OCI-M1 (cell line): ENCODE data around the gene EIF4G3.
A peak's percentile ranks its signal among the peaks of the same experiment; 100 is the strongest.
"Not testable (repeated sequence)": the region's sequence is repeated elsewhere in the genome, so short reads cannot be mapped to it uniquely, and the experiment has no call there.

Experiments used
- DNase-seq: peaks from one replicate; lab custom pipeline; 2025; lab: John Stamatoyannopoulos, UW

The EIF4G3 gene

DNA sequence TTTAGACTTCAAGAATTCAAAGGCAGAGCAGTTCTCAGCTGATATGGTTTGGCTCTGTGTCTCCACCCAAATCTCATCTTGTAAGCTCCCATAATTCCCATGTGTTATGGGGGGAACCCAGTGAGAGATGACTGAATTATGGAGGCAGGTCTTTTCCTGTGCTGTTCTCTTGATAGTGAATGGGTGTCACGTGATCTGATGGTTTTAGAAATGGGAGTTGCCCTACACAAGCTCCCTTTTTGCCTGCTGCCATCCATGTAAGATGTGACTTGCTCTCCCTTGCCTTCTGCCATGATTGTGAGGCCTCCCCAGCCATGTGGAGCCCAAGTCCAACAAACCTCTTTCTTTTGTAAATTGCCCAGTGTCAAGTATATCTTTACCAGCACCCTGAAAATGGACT is 146.5 kb downstream of the EIF4G3 start:
- DNase-seq = no peak

DNA sequence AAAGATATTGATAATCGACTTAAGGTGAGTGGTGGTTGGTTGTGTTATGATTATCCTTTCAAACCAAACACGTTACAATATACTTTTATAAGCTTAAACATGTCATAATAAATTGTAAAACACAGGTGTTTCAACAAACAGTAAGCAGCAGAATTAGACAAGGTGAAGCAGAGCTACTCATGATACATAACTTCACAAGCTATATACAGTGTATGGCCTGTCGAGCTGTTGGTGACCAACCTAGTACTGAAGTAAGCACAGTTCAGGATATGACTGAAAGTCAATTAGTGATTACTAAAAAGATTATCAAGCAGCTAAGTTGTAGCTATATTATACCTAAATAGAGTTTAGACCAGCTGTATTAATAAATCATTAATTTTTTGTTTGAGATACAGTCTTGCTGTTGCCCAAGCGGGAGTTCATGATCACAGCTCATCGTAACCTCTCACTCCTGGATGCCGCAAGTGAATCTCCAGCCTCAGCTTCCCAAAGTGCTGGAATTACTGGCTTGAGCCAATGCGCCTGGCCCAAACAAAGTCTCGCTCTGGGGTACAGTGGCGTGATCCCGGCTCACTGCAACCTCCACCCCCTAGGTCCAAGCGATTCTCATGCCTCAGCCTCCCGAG is 148.1 kb downstream of the EIF4G3 start:
- no peak for DNase-seq

DNA sequence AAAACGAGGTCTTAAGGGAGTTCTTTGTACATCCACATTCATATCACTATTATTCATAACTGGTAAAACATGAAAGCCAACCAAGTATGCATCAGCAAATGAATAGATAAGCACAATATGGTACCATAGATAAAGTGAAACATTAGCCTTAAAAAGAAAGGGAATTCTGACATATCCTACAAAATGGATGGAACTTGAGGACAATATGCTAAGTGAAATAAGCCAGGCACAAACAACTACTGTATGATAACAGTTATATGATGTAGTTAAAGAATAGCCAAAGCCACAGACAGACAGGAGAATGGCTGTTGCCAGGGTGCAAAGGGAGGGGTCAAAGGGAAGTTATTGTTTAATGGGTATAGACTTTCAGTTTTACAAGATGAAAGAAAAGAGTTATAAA is 148.9 kb downstream of the EIF4G3 start:
- peak; percentile 55 for DNase-seq

DNA sequence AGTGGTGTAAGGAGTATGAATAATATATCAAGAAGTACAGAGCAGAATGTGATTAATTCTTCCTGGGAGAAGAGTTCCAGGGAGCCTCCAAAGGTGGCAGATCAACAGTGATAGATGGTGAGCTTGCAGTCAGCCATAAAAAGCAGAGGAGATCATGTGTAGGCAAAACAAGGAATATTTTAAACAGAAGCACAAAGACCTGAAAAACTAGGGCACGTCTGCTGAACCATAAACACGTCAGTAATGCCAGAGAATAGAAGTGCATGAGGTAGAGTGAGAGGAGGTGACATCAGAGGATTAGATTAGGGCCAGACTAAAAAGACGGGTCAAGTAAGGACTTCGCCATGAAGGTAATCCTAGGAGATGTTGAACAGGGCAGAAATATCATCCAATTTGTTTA is 151.8 kb downstream of the EIF4G3 start:
- DNase-seq = no peak

DNA sequence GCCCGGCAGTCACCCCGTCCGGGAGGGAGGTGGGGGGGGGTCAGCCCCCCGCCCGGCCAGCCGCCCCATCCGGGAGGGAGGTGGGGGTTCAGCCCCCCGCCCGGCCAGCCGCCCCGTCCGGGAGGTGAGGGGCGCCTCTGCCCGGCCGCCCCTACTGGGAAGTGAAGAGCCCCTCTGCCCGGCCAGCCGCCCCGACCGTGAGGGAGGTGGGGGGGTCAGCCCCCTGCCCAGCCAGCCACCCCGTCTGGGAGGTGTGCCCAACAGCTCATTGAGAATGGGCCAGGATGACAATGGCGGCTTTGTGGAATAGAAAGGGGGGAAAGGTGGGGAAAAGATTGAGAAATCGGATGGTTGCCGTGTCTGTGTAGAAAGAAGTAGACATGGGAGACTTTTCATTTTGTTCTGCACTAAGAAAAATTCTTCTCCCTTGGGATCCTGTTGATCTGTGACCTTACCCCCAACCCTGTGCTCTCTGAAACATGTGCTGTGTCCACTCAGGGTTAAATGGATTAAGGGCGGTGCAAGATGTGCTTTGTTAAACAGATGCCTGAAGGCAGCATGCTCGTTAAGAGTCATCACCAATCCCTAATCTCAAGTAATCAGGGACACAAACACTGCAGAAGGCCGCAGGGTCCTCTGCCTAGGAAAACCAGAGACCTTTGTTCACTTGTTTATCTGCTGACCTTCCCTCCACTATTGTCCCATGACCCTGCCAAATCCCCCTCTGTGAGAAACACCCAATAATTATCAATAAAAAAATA is 152.4 kb downstream of the EIF4G3 start:
- DNase-seq = not testable (repeated sequence)

DNA sequence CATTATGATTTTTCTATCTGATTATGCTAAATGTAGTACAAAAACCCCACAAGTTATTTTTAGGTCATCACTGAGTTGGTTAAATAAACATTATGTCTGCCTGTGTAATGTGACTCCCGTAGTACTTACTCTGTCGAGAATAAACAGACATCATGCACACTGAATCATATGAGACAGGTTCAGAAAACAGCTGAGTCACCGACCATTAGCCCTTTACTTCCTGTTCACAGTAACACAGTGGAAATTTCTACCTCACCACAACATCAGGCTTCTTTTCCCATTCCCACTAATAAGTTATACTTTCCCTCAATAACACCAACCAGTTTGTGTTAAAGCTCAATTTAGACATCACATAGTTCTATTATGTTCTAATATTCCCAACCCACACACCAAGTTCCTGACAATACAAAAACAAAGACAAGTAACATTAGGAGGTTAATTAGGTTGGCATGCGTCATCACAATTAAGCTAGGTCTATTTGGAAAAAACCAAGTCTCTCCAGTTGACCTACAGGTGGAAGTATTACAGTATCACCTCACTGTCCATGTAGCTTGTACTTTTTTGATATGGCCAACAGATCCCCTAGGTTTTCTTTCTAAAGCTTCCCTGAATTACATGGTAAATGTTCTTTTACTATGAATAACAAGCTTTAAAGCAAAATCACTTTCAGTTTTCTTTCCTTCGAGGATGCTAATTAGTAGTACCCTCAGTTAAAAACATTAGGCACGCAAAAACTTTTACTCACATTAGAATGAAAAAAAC is 154.2 kb downstream of the EIF4G3 start:
- DNase-seq = peak; percentile 94

DNA sequence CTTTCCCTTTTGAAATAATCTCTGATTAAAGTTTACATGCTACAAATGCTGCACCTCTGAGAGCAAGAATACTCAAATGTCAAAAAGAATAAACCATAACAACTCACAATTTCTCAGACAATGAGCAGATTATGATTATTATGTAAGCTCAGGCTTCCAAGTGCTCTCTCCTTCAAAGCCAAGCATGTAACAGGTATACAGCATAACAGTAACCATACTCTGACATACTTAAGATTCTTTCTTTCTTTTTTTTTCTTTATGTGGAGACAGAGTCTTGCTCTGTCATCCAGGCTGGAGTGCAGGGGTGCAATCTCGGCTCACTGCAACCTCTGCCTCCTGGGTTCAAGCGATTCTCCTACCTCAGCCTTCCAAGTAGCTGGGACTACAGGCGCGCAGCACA is 155.4 kb downstream of the EIF4G3 start:
- DNase-seq = no peak

DNA sequence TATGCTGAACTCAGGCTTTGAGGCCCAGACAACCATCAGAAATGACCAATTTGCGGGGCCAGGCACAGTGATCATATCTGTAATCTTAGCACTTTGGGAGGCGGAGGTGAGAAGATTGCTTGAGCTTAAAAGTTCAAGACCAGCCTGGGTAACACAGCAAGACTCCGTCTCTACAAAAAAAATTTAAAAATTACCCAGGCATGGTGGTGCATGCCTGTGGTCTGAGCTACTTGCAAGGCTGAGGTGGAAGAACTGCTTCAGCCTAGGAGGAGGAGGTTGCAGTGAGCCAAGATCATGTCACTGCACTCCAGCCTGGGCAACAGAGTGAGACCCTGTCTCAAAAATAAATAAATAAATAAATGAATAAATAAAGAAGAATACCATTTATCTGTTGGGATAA is 156.5 kb downstream of the EIF4G3 start:
- no peak for DNase-seq

DNA sequence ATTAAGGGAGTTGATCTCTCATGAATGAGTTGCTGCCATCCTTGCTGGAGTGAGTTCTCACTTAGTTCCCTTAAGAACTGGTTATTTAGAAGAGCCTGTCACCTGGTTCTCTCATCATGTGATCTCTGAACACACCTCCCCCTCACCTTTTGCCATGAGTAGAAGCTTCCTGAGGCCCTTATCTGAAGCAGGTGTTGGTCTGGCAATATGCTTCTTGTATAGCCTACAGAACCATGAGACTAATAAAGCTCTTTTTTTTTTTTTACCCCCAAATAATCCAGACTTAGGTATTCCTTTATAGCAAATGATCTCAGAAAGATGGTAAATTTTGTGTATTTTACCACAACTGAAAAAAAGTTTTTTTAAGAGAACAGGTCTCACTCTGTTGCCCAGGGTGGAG is 158.0 kb downstream of the EIF4G3 start:
- no peak for DNase-seq

DNA sequence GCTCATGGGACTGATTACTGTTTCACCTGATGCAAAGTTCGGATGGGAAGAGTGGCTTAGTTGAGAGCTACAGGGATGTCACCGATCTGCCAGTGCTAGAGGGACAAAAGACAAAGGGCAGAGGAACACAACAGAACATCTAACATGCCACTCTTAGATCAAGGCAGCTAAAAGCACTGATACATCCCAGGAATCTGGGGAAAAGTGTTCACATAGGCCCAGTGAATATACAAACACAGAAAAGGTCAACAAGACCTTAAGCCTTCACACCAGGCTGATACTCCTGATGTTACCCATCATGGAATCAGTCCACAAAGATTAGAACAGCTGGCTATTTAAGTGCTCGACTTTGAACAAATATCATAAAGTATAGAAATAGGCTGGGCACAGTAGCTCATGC is 163.2 kb downstream of the EIF4G3 start:
- DNase-seq = no peak

DNA sequence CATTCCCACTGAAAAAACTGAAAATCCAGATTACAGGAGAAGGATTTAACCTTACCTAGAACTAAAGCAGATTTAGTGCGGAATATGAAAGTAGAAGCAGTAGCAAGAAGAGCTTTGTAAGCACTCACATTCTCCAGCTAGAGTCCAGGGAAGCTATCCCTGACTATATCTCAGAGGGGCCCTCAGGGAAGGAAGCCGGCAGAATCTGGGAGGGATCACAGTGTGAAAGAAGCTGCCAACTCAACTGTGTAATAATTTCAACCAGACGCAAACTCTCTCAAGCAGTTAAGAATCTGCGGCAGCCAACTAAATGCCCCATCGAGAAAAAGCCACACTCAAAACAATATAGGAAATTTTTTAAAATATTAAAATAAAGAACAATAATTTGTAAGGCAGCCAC is 163.8 kb downstream of the EIF4G3 start:
- DNase-seq = no peak

DNA sequence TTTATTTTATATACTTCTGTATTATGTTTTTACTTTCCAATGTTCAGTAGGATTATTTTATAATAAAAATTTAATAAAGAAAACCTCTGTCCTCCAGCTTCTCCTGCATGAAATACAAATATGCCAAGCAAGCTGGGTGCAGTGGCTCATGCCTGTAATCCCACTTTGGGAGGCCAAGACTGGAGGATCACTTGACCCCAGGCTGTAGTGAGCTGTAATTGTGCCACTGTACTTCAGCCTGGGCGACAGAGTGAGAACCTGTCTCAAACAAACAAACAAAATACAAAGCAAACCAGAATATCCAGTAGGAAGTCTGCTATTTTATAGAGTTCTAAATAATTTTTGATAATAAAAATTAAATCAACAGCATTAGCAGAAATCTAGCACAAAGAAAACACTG is 168.8 kb downstream of the EIF4G3 start:
- no peak for DNase-seq

DNA sequence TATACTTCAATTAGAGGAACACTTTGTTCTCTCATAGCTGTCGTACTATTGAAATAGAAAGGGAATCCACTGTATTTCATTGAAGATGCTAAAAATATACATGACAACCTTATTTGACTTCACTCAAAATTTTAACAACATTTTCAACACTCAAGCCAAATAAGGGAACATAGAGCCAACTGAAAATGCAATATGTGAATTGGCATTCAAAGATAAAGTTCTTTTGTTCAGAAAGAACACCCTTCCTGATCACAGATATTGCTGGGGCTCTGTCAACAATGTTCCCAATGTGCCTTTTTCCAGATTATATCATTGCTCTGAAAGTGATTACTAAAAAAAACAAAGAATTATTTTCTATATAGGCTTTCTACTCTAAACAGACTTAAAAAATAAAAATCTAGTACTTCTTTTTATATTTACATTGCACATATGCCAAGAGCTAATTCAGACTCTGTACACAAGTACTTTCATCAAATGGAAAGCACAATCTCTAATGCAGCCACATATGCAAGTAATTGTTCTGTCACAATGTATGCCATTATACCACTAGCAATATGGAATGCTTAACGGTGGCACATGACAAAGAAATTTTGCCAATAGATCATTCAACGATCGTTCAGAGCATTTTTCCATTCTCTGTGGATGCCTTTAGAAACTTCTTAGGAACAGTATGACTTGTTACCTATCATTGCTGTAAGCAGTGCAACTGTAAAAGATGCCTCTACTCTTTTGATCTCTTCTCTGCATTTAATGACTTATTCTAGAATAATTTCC is 171.0 kb downstream of the EIF4G3 start:
- DNase-seq = peak; percentile 21

DNA sequence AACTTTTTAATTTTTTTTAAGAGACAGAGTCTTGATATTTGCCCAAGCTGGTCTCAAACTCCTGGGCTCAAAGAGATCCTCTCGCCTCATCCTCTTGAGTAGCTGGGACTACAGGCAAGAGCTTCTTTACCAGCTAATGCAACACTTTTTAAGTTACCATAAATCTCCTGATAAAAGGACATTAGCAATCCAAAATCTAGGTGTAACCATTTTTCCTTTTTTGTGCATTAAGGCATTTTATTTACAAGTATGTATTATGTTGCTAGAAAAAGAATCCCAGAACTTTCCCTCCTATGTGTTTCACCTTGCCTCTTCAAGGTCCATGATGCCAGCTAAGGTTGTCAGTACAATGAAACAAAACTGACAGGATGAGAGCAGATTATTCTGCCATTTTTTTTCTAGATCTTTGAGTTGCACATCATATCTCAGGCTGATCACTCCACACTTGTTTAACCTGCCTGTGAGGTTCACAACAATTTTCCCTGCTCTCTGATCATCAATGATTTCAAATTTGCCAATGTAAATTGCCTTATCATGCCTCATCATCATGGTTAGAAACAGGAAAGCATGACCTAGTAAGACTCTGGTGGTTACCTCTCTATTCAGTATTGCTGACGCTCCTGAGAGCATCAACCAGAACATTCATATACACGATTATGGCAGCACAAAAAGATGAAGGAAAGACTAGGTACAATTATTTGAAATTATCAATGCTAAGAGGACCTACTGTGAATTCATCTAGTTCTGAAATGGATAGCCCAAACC is 173.2 kb downstream of the EIF4G3 start:
- no peak for DNase-seq

DNA sequence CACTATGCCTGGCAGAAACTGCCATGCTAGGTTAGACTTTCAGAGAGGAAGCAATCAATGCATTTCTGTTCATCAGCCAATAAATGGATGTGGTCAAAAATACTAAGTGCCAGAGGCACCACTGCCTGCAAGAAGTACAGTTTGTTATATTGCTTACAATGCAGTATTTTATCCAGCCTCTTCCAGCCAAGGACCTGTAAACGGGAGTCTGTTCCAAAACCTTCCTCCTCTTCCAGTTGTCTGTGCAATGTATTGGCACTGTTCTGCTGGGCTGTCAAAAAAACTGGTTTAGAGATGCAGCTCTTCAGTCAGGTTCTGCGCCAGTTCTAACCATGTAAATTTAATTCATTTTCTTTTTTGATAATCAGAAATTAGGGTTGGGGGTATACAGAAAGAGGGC is 175.7 kb downstream of the EIF4G3 start:
- no peak for DNase-seq

DNA sequence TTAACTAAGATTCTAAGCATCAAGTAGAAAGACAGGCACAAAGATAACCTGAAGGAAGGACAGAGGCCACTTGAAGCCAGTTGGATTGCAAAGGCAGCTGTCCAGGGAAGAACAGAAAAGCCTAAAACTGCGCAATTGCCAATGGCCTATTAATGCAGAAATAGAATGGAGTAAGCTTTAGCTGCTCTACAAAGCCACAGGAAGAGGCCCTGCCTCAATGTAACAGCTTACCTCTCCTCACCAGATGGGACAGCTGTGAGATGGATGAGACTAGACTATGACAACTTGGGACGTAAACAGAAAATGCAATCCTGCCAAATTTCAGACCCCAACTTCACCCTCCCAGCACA is 176.5 kb downstream of the EIF4G3 start:
- no peak for DNase-seq

DNA sequence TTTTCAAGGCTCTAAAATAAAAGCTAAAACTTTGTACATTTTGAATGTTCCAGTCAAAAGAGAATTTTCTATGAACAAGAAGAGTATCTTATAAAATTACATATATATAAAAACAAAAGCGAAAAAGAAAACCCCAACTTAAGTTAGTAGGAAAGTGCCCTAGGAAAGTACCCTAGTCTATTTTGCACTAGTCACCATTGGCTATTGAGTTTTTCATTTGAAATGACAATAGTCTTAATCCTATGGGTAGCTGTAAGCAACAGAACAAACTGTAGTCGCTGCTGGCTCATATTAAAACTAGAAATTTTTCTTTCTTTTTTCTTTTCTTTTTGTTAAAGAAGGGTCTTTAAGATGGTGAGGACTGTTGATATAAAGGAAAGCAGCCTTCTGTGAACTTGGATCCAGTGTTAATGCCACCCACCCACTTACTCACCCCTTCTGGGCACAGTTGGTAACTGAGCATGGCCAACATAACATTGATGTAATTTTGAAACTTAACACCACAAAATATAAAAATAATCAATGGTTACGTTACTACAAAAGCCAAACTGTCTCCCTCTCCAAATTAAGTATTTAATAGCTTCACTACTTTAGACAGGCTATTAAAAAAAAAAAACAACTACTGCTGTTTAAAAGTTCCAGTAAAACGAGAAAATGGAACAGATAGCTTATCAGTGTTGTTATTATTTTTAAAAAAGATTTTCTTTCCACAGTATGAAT is 177.0 kb downstream of the EIF4G3 start:
- no peak for DNase-seq

DNA sequence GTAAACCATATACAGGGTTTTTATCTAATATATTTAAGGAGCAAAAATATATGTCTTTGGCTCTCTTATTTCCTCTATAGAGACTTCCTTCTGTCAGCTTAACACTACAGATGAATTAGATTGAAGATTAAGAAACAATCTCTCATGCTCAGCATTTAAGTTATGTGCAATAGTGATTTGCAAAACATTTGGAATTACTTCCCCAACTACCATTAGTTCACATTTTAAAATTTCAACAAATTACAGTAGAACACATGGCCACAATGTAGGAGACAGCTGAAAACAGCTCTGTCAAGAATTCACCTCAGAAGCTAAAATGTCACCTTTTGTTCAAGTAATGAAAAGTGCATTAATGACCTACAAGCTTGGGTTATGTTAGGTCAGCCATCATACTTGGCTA is 177.9 kb downstream of the EIF4G3 start:
- DNase-seq = no peak

DNA sequence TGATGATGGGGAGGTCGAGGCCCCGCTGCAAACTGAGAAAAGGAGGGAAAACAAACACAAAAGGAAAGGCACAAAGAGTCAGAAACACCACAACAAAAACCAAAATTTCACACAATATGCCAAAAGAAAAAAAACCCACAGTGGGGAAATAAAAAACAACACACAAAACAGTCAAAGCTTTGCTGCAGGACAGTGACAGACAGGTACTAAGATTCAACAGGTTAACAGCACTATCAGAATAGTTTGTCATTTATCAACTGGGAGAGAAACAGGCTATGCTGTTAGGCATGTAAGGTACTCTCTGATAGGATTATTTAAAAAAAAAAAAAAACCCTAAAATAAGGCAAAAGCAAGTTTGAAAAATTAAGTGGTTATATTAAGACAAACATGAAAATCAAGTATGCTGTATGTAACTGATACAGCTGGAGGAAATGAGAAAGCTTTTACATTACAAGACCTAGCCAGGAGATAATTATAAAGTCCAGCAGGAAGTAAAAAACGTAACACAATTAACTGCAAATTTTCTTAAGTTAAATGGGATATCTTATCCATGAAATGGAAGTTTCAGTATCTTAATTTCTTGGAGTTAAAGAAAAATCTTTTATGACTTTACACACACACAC is 179.0 kb downstream of the EIF4G3 start:
- DNase-seq = no peak

DNA sequence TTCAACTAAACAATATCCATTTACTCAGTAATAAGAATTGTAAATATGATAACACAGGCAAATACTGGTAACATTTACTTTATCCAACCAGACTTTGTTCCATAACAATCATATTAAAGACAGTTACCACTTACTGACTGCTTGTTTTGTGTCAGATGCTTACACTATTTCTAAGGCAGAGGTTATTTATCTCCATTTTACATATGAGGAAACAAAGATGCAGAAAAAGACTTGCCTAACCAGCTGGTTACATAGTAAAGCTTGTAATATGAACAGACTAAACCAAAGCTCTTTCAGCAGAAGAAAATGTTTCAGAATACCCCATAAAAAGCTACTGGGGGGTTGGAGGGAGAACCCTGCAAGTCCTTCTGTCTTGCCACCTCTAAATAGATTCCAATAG is 180.1 kb downstream of the EIF4G3 start:
- no peak for DNase-seq
